Heart right ventricle (tissue), 16 donors: ENCODE measurements around the gene DRC1. TPM values are rescaled to one million over a fixed set of nuclear protein-coding genes. Genes with fewer than 3 reads are reported as not detected.
A peak's percentile ranks its signal among the peaks of the same experiment; 100 is the strongest.

Experiments
- ATAC-seq, 8 donors: fragments of 200-7000 bp; cut with Tn5 transposase; one replicate each; pipeline ENCODE4 v1.9.1; 2020; ENCODE audit warnings: mild to moderate bottlenecking in 8 of 8, moderate library complexity in 8 of 8, moderate number of reproducible peaks in 1 of 8
- DNase-seq, 2 donors: peaks; one replicate each; pipeline ENCODE4 v3.0.0-alpha.2; 2020
- H3K27ac ChIP-seq, 10 donors: fragments of 200-600 bp; sonication (generic) in 2 of 10; one replicate each; pipeline versions ENCODE4 v1.5.0 to v1.8.0; 2020 to 2022; ENCODE audit warnings: mild to moderate bottlenecking in 3 of 10
- H3K27me3 ChIP-seq, 7 donors: fragments of 200-600 bp; one replicate each; pipeline ENCODE4 v1.8.0; 2021 to 2022; ENCODE audit warnings: mild to moderate bottlenecking in 2 of 7
- H3K36me3 ChIP-seq, 9 donors: fragments of 200-600 bp; sonication (generic) in 1 of 9; one replicate each; pipeline versions ENCODE4 v1.5.0 to v1.8.0; 2020 to 2022; ENCODE audit warnings: mild to moderate bottlenecking in 2 of 9
- H3K4me1 ChIP-seq, 9 donors: fragments of 200-600 bp; sonication (generic) in 1 of 9; one replicate each; pipeline versions ENCODE4 v1.5.0 to v1.8.0; 2020 to 2022; ENCODE audit warnings: mild to moderate bottlenecking in 4 of 9
- H3K4me3 ChIP-seq, 10 donors: fragments of 200-600 bp; sonication (generic) in 2 of 10; one replicate each; pipeline versions ENCODE4 v1.5.0 to v1.8.0; 2020 to 2022; ENCODE audit warnings: mild to moderate bottlenecking in 7 of 10, moderate library complexity in 2 of 10
- H3K9me3 ChIP-seq, 11 donors: fragments of 200-600 bp in 10 of 11; sonication (generic) in 2 of 11; one replicate each; pipeline versions ENCODE4 v1.5.0 to v1.8.0; 2013 to 2022; ENCODE audit warnings: mild to moderate bottlenecking in 2 of 11, control low read depth in 1 of 11, moderate library complexity in 1 of 11
- CTCF ChIP-seq, 9 donors: fragments of 200-600 bp; sonication (generic) in 2 of 9; IDR thresholded peaks; one replicate each; pipeline versions ENCODE4 v1.5.0 to v1.8.0; 2021 to 2022; ENCODE audit warnings: antibody characterized with exemption in 9 of 9, mild to moderate bottlenecking in 5 of 9, moderate library complexity in 1 of 9
- WGBS, 2 donors: extraction: QIAGEN DNeasy Blood & Tissue Kit; methylation state at CpG; one replicate each; pipeline ENCODE4 v1.1.7; 2013; ENCODE audit warnings: inconsistent platforms in 1 of 2; 5-methylcytosine and 5-hydroxymethylcytosine counted together
- intact Hi-C, 10 donors: fragments of 100-400 bp; cut with DNase I; formaldehyde crosslinking; loops; one replicate each; pipeline versions ENCODE4 v1.11.1 to v1.14.2; 2022
- polyA plus RNA-seq, 2 donors: library from polyadenylated mRNA; stranded (reverse); fragments of 200-250 nt; gene quantifications; one replicate each; pipeline ENCODE4 v1.2.3, GENCODE V29; 2013
- total RNA-seq, 10 donors: library from RNA; stranded (reverse); fragmentation: NEBNext Ultra II Directional in 3 of 10; extraction: Animal tissue kit (Norgen Biotek cat#: 25700) in 3 of 10; gene quantifications; one replicate each; pipeline versions ENCODE4 v1.2.1 to v1.2.4, GENCODE V29; 2021 to 2023
- donor health status: Arrhythmogenic right ventricular cardiomyopathy.
- donor health status: ischemic (EF 13 %, LVEDD 7.1; RV severe dilation, severe dysfunction).
- donor health status: healthy with polysubstance abuse.
- donor health status: DM: no; HTN: yes; CAD: no.
- donor health status: DM: no; HTN: no; CAD: no.
- donor health status: ischemic (EF 25% LVEDD 6.9; RV normal size, moderate dysfunction).
- donor health status: ischemic (EF 25% LVEDD 5.7; RV mildly dilated, moderate dysfunction).
- donor health status: healthy.
- donor health status: DM: yes; HTN: yes; CAD: no.
- donor health status: Ischemic cardiomyopathy.
- donor health status: ischemic (EF 35%, LVEDD 5.7; RV mildly dilated, moderate dysfunction).
- donor health status: nonischemic (EF 11% LVEDD 7.7; RV severe dilation, severe dysfunction).
- donor health status: DM: yes; HTN: yes; CAD: no.
- donor health status: PGD.
- donor health status: ischemic (EF 29% LVEDD 5.4; RV normal size, mild dysfunction).
- donor health status: nonischemic (EF 23%, LVEDD 6.1; RV moderate dilation, normal function).

DRC1 gene
- total and polyA plus RNA-seq, 12 donors = 0.06 to 0.37 (median 0.20) TPM; not detected in 8

DNA sequence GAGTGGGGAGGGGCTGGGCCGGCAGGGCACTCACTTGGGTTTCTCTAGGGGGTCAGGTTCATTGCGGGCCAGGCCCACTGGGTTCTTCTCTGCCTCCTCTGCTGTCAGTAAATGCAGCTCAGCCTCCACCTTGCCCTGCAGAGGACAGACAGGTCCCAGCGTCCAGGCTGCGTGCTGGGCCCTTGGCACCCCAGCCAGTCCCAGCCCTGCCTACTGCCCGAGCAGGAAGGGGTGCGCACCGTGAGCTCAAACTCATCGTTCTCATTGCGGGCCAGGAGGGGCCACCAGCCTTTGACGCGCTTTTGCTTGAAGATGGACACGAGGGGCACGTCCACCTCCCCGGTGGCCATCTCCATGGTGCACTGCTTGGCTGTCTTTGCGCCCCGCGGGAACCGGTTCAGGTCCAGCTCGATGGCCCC is 58.9 kb downstream of the DRC1 start:
- no peak overlapping the region for H3K27ac ChIP-seq
- intact Hi-C loops = no loop called here
- 90 to 92% methylated on average over 19 of the region's 19 CpGs for WGBS, 2 donors
- no peak for ATAC-seq
- TF ChIP-seq CTCF (IDR thresholded peaks at IDR 0.05) = no peak
- H3K4me3 ChIP-seq = no peak overlapping the region
- no peak for DNase-seq
- peaks cover 0 to 17% (median 0%) of the 10 kb centered on the region in 9 donors for H3K4me1 ChIP-seq
- no peaks in the 10 kb centered on the region for H3K36me3 ChIP-seq
- no peaks in the 10 kb centered on the region for H3K9me3 ChIP-seq
- H3K27me3 ChIP-seq = no peaks in the 10 kb centered on the region

DNA sequence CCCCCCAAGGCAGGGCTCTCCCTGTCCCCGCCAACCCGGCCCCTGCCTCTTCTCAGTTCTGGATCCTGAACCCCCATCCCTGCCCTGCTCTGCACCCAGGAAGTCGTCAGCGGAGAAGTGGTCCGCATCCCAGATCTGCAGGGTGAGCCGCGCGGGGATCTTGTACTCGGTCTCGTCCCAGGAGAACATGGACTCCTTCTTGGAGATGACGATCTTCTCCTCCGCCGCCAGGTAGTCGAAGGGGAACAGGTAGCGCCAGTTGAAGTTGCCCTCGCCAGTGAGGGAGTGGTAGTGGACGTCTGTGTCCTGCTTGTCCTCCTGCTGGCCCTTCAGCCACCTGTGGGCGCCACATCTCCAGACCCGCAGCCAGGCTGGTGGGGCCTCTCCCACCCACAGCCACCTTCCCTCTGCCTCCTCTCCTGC is 59.9 kb downstream of the DRC1 start:
- intact Hi-C loops = no loop called here
- Histone ChIP-seq H3K36me3 (no peaks in the 10 kb centered on the region), H3K9me3 (no peaks in the 10 kb centered on the region), H3K27me3 (no peaks in the 10 kb centered on the region), H3K27ac (no peak overlapping the region), H3K4me3 (no peak overlapping the region), H3K4me1 (peaks cover 0 to 7% (median 0%) of the 10 kb centered on the region in 9 donors)
- DNase-seq = no peak
- ATAC-seq = no peak
- TF ChIP-seq CTCF (IDR thresholded peaks at IDR 0.05) = no peak
- WGBS, 2 donors = 94 to 95% methylated on average over 19 of the region's 19 CpGs

GRCh38 chr2:26462100-26462499 is 60.4 kb downstream of the DRC1 start:
- Histone ChIP-seq H3K9me3 (no peaks in the 10 kb centered on the region), H3K27ac (no peak overlapping the region), H3K4me3 (no peak overlapping the region), H3K36me3 (no peaks in the 10 kb centered on the region), H3K27me3 (no peaks in the 10 kb centered on the region), H3K4me1 (peaks cover 0 to 7% (median 0%) of the 10 kb centered on the region in 9 donors)
- peak in 3 of 8 donors; percentile 7 to 24 (median 18) for ATAC-seq
- 94% methylated on average over 6 of the region's 6 CpGs for WGBS, 2 donors
- intact Hi-C loops = no loop called here
- TF ChIP-seq CTCF (IDR thresholded peaks at IDR 0.05) = no peak
- DNase-seq = no peak

- no peaks in the 10 kb centered on the region for H3K36me3 ChIP-seq
- H3K4me3 ChIP-seq = no peak overlapping the region
- no peaks in the 10 kb centered on the region for H3K9me3 ChIP-seq
- H3K4me1 ChIP-seq = peaks cover 0 to 7% (median 0%) of the 10 kb centered on the region in 9 donors
- no peaks in the 10 kb centered on the region for H3K27me3 ChIP-seq
- ATAC-seq (peak; percentile 43 to 90 (median 70)), DNase-seq (no peak)
- intact Hi-C loops = no loop called here
- TF ChIP-seq CTCF (IDR thresholded peaks at IDR 0.05) = peak; percentile 10 to 60 (median 50)
- WGBS, 2 donors = 87% methylated on average over 14 of the region's 14 CpGs
- no peak overlapping the region for H3K27ac ChIP-seq
Measured at GRCh38 chr2:26462511-26463243, 61.0 kb downstream of the DRC1 start.
